ENCODE results near the gene ALOX5. TPM values are rescaled to one million over a fixed set of nuclear protein-coding genes. Genes with fewer than 3 reads are reported as not detected.

The ALOX5 gene
- polyA plus RNA-seq, 1 of the 3 experiments (the other 2 are of a cell fraction): not detected

- TF ChIP-seq REST (IDR thresholded peaks at IDR 0.05; ENCODE audit: low read depth, low read length): no peak
- no peak for TF ChIP-seq MXI1 (IDR thresholded peaks at IDR 0.05; ENCODE audit: low read depth, low read length)
- no peak for TF ChIP-seq POLR2AphosphoS5 (IDR thresholded peaks at IDR 0.05; ENCODE audit: low read depth, low read length)
Observed at GRCh38 chr10:45422866-45423659, 49.0 kb downstream of the ALOX5 start (continued).

- peaks cover 18% of the 10 kb centered on the region for H3K27me3 ChIP-seq (ENCODE audit: insufficient read depth)
Observed at GRCh38 chr10:45423976-45424499, 50.0 kb downstream of the ALOX5 start.

More at GRCh38 chr10:45423976-45424499, 50.0 kb downstream of the ALOX5 start:
- no peak overlapping the region for H3K9ac ChIP-seq
- TF ChIP-seq EP300 (IDR thresholded peaks at IDR 0.05; ENCODE audit: borderline replicate concordance in 1 of 2, low read depth in 1 of 2, low read length in 1 of 2) (no peak), REST (IDR thresholded peaks at IDR 0.05; ENCODE audit: low read depth, low read length) (peak; percentile 64; the same call in 1 of the 2 replicates)
- no peaks in the 10 kb centered on the region for H3F3A ChIP-seq (replicated peaks; ENCODE audit: insufficient read depth)
- H3K79me2 ChIP-seq (ENCODE audit: insufficient read depth): no peaks in the 10 kb centered on the region
- no peak for DNase-seq
- H3K9me3 ChIP-seq: no peaks in the 10 kb centered on the region
- 67% methylated on average over 7 of the region's 7 CpGs for WGBS (ENCODE audit: low lambda C conversion rate)
- H3K4me1 ChIP-seq (ENCODE audit: control insufficient read depth in 1 of 2, insufficient read depth in 2 of 2, low read depth in 1 of 2, low read length in 1 of 2): peaks cover 0 to 9% of the 10 kb centered on the region in 2 experiments; a peak in 1 of 4 replicates
- H4K20me1 ChIP-seq (ENCODE audit: insufficient read depth): no peaks in the 10 kb centered on the region
- ChIA-PET CTCF (interaction anchor here (1.5 kb wide), 1 partner anchor 41 kb away, joined by 5 read pairs; no protein-coding TSS in a partner anchor), POLR2A (no interaction called here)
- no peaks in the 10 kb centered on the region for H3K36me3 ChIP-seq (replicated peaks in 1 of 2; ENCODE audit: control insufficient read depth in 1 of 2, insufficient read depth in 2 of 2, low read length in 1 of 2)
- no peak overlapping the region for H3K27ac ChIP-seq (ENCODE audit: low read depth in 2 of 2, low read length in 1 of 2)
- no peak overlapping the region for H2AFZ ChIP-seq (ENCODE audit: low read depth)
- no peak overlapping the region for H3K4me3 ChIP-seq (ENCODE audit: low read depth in 2 of 2, low read length in 1 of 2)
- no peaks in the 10 kb centered on the region for H3K9me2 ChIP-seq
- H3K4me2 ChIP-seq: no peak overlapping the region

All from SK-N-SH (cell line).